ENCODE measurements around the gene TMEM236. TPM values are rescaled to one million over a fixed set of nuclear protein-coding genes. Genes with fewer than 3 reads are reported as not detected.

The TMEM236 gene
- total and polyA plus RNA-seq, 2 of the 4 experiments (the other 2 are of a cell fraction): not detected

DNA sequence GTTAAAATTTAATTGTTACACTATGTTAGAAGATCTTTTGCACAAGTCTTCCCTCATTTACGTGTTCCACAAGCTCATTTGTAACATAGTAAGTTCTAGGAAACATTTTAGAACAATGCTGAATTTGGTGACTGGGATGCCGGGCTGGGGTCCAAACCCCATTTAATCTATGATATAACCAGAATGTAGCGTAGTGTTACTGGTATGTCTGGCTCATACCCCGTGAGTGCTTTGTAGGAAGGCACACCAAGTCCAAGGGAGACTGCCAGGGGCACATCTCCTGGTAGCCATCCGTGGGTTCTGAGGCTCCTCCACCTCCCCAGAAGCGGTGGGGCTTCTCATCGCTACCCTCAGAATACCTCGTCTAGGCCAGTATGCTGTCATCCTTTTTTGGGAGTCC is 21.3 kb upstream of the TMEM236 start:
- Histone ChIP-seq H3K56ac (ENCODE audit: extremely low read depth, insufficient read depth, low read length) (no peak overlapping the region), H3K4ac (ENCODE audit: low read depth, low read length) (no peak overlapping the region), H2AK5ac (ENCODE audit: low read depth, low read length) (no peak overlapping the region), H3K27ac (ENCODE audit: insufficient read depth, low read length) (no peak overlapping the region), H2BK20ac (ENCODE audit: low read depth, low read length) (no peak overlapping the region), H2BK5ac (ENCODE audit: low read depth, low read length, poor library complexity, severe bottlenecking) (no peak overlapping the region), H3K9me3 (ENCODE audit: control insufficient read depth, insufficient read depth, low read length) (no peaks in the 10 kb centered on the region), H4K5ac (ENCODE audit: low read depth, low read length) (no peak overlapping the region), H3K14ac (replicated peaks; ENCODE audit: low read depth, low read length) (no peak overlapping the region), H2BK15ac (ENCODE audit: low read depth, low read length) (no peak overlapping the region), H3K18ac (ENCODE audit: low read depth, low read length) (no peak overlapping the region), H3K27me3 (ENCODE audit: control insufficient read depth, insufficient read depth, low read length) (no peaks in the 10 kb centered on the region), H3K23ac (ENCODE audit: low read depth, low read length) (no peak overlapping the region), H3K4me3 (ENCODE audit: insufficient read depth, low read depth, low read length) (no peak overlapping the region), H2AK9ac (replicated peaks; ENCODE audit: low read depth, low read length, poor library complexity) (no peak overlapping the region), H3K9ac (ENCODE audit: low read depth, low read length) (no peak overlapping the region), H4K20me1 (ENCODE audit: insufficient read depth, low read length) (no peaks in the 10 kb centered on the region), H2BK120ac (ENCODE audit: low read depth, low read length) (no peak overlapping the region), H3K4me2 (ENCODE audit: low read depth, low read length) (no peak overlapping the region), H2AFZ (replicated peaks; ENCODE audit: low read length, poor library complexity) (no peak overlapping the region), H4K8ac (ENCODE audit: low read depth in 2 of 2, low read length in 2 of 2) (no peak overlapping the region), H4K91ac (ENCODE audit: insufficient read depth, low read depth, low read length) (no peak overlapping the region), H3K4me1 (ENCODE audit: control insufficient read depth, insufficient read depth, low read length) (no peaks in the 10 kb centered on the region), H3K79me1 (ENCODE audit: low read depth in 1 of 2, low read length in 2 of 2) (no peaks in the 10 kb centered on the region), H3K36me3 (ENCODE audit: control insufficient read depth, insufficient read depth, low read length) (no peaks in the 10 kb centered on the region), H3K9me1 (ENCODE audit: insufficient read depth, low read length) (0 out of 2 replicates have a peak, but pooled peaks cover 2% of the 10 kb centered on the region)
- TF ChIP-seq RAD21 (IDR thresholded peaks at IDR 0.05; ENCODE audit: low read length): no peak
- no peak for TF ChIP-seq RFX5 (IDR thresholded peaks at IDR 0.05; ENCODE audit: low read depth, low read length)
- TF ChIP-seq POLR2A (IDR thresholded peaks at IDR 0.05; ENCODE audit: low read depth, low read length): no peak
- no peak for TF ChIP-seq SMC3 (IDR thresholded peaks at IDR 0.05; ENCODE audit: low read depth, low read length)
- TF ChIP-seq MXI1 (IDR thresholded peaks at IDR 0.05; ENCODE audit: borderline replicate concordance, low read depth, low read length): no peak
- TF ChIP-seq, protein P1, sequence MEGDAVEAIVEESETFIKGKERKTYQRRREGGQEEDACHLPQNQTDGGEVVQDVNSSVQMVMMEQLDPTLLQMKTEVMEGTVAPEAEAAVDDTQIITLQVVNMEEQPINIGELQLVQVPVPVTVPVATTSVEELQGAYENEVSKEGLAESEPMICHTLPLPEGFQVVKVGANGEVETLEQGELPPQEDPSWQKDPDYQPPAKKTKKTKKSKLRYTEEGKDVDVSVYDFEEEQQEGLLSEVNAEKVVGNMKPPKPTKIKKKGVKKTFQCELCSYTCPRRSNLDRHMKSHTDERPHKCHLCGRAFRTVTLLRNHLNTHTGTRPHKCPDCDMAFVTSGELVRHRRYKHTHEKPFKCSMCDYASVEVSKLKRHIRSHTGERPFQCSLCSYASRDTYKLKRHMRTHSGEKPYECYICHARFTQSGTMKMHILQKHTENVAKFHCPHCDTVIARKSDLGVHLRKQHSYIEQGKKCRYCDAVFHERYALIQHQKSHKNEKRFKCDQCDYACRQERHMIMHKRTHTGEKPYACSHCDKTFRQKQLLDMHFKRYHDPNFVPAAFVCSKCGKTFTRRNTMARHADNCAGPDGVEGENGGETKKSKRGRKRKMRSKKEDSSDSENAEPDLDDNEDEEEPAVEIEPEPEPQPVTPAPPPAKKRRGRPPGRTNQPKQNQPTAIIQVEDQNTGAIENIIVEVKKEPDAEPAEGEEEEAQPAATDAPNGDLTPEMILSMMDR (conservative IDR thresholded peaks at IDR 0.05; ENCODE audit: low read depth, low read length): no peak
- 80% methylated on average over 1 of the region's 8 CpGs; no CpG with 5 or more reads in 1 of the 2 experiments for WGBS, 2 experiments (ENCODE audit: extremely low coverage in 2 of 2, insufficient read length in 1 of 2)
- CTCF ChIA-PET: no interaction called here
- intact Hi-C loops (cut with micrococcal nuclease) (no loop called here), dilution Hi-C loops (cut with HindIII; ENCODE audit: low sequenced_read_pairs, unreplicated experiment) (no loop called here), in situ Hi-C loops (cut with MboI; ENCODE audit: low sequenced_read_pairs) (no loop called here)
- POLR2A ChIA-PET (ENCODE audit: unreplicated experiment): no interaction called here
- no peak for ATAC-seq (ENCODE audit: low read depth)
- BruUV-seq (replicated peaks): no TSS peak
- DNase-seq: no peak
